Activated CD4-positive, CD25-positive, alpha-beta regulatory T cell treated with anti-CD3 and anti-CD28 coated beads, Interleukin-2, amount 50 U/mL, for 24 hours (primary cell): ENCODE measurements around the gene MEF2B.
"Not testable (repeated sequence)": the region's sequence is repeated elsewhere in the genome, so short reads cannot be mapped to it uniquely, and the experiment has no call there.

Source experiments
- ATAC-seq, 2 donors: fragments of 150-1000 bp; cut with Tn5 transposase; one replicate each; pipeline ENCODE4 v1.10.0; 2021; ENCODE audit warnings: mild to moderate bottlenecking in 1 of 2, moderate library complexity in 1 of 2

The MEF2B gene

GRCh38 chr19:19121371-19121770, 48.7 kb downstream of the MEF2B start:
- ATAC-seq: no peak

DNA sequence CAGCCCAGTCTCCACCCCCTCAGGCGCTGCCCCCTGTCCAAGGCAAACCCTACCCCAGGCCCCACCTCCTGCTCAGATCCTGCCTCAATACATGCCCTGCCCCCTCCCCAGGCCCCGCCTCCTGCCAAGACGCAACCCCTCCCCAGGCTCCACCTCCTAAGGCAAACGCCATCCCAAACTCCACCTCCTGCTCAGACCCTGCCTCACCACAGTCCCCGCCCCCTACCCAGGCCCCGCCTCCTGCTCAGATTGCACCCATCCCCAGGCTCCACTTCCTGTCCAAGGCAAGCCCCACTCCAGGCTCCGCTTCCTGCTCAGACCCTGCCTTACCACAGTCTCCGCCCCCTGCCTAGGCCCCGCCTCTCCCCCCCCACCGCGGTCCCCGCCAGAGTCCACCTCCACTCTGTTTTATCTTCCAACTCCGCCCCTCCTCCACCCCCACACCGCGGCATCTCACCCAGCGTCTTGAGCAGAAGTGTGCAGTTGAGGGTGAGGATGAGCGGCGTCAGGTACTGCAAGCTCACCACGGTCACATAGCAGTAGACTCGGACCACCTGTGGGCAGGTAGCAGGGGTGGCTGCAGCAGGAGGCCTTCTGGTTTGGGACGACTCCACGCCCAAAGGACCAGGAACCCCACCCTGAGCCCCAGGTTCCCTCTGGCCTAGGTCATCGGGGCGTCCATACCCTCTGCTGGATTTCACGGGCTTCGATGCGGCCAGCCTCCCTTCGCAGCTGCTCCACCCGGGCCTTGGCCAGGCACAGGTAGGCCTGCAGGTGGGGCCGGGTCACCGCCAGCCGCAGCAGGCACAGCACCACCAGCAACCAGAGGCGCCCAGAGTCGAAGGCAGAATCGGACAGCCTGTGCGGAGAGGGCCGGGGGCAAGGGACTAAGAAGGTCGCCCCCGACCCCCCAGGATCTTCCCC, 49.5 kb downstream of the MEF2B start:
- no peak for ATAC-seq

GRCh38 chr19:19119325-19120237, 50.5 kb downstream of the MEF2B start:
- ATAC-seq: no peak

GRCh38 chr19:19115954-19116353, 54.1 kb downstream of the MEF2B start:
- peak; percentile 41 to 58 for ATAC-seq

DNA sequence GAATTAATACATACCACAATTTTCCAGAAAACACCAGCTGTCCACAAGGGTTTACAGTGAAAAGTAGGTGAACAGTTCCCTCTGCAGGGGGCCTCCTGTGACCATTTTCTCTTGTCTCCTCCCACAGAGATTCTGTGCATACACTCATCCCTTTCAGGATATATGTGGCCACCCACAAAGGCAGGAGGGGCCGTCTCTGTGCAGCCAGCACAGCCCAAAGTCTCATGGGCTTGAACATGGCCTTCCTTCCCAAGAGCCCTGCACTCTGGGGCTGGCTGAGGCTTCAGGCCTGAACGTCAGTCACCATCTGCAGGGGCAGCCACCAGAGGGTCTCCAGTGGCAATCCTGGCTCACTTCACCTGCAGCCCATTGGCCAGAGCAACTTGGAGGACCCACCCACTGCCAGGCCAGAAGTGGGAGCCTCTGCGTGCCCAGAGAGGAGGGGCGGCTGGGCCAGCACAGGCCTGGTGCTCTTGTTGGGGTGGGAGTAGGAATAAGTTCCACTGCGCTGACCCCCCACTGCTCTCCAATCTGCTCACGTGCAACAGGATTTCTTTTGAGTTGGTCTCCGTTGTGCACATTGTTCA, 56.9 kb downstream of the MEF2B start:
- ATAC-seq: peak in 1 of 2 donors; percentile 28

GRCh38 chr19:19111967-19112580, 58.0 kb downstream of the MEF2B start:
- ATAC-seq: no peak

DNA sequence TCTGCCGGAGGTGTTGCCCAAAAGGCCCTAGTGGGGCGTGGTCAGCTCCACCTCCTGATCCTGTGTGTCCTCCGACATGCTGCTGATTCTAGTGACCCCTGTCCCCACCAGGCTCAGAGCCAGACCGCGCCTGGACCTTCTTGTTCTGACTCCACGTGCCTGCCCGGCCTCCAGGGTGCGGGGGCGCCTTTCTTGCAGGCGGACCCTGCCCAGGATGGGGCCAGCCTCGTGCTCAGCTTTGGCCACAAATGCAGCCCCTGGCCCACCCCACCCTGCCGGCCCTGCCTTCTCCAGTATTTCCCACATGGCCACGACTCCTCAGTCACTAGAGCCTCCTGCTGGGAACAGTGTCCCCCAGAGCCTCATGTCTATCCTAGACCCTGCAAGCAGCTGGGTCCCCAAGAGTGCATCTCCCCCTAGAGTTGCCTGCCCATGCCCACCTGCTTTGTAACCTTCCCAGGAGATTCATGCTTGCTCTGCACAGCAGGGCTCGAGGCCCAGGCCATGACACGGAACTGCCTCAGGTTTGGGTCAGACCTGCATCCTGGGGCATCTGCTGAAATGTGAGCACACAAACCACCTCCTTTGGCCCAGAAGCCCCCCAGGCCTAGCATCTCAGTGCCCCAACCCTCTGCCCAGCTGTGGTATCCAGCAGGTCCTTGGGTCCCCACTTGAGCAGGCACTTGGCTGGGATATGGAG, 58.8 kb downstream of the MEF2B start:
- no peak for ATAC-seq

DNA sequence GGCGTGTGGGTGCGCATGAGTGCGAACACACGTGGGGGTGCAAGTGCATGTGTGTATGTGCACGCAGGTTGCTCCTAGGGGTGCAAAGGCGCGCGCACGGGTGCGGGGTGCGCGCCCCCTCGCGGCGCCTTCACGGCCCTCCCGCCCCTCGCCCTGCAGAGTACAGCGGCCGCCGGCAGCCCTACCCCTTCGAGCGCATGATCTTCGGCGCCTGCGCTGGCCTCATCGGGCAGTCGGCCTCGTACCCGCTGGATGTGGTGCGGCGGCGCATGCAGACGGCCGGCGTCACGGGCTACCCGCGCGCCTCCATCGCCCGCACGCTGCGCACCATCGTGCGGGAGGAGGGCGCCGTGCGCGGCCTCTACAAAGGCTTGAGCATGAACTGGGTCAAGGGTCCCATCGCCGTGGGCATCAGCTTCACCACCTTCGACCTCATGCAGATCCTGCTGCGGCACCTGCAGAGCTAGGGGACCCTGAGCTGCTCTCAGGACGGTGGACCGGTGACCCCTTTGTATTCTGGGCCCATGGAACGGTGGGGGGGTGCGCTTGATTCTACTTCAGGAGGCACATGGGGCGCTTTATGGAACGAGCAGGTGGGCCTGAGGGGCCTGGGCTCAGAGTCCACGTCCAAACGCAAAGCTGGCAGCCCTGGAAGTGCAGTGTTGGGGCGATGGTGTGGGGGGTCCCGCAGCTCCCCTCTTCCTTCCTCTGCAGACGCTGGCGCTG, 59.5 kb downstream of the MEF2B start:
- peak in 1 of 2 donors; percentile 24 for ATAC-seq

- no peak for ATAC-seq
Measured at GRCh38 chr19:19109601-19110000, 60.5 kb downstream of the MEF2B start.

DNA sequence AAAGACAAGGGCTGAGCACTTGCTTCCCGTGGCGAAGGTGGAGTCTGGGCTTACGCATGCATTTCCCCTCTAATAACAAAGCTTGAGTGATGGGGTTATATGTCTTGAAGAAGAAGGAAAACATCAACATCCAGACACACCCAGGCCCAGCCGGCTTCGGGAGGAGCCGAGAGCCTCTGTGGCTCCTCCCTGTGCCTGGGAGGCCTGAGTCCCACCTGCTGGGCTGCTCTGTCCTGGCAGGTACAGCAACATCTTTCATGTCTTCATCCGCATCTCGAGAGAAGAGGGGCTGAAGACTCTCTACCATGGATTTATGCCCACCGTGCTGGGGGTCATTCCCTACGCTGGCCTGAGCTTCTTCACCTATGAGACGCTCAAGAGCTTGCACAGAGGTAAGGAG, 62.4 kb downstream of the MEF2B start:
- no peak for ATAC-seq

- ATAC-seq: not testable (repeated sequence)
Measured at GRCh38 chr19:19106938-19107337, 63.1 kb downstream of the MEF2B start.

DNA sequence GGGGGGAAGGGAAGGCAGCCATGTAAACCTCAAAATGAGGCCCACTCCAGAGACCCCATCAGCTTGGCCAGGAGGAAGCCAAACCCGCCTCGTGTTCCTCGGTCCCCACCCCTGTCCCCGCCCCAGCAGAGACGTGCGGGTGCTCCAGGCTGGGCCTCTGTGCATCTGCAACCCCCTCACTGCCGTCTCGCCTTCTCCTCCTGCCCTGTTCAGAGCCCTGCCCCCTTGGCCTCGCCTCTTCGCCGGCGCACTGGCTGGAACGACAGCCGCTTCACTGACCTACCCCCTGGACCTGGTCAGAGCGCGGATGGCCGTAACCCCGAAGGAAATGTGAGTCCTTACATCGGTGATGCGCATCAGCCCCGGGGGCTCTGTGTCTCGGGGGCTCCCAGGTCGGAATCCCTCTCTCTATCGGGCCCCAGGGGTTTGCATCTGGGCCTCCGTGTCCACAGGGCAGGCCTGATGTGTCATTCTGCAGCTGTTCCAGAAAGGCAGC, 64.0 kb downstream of the MEF2B start:
- ATAC-seq: no peak

DNA sequence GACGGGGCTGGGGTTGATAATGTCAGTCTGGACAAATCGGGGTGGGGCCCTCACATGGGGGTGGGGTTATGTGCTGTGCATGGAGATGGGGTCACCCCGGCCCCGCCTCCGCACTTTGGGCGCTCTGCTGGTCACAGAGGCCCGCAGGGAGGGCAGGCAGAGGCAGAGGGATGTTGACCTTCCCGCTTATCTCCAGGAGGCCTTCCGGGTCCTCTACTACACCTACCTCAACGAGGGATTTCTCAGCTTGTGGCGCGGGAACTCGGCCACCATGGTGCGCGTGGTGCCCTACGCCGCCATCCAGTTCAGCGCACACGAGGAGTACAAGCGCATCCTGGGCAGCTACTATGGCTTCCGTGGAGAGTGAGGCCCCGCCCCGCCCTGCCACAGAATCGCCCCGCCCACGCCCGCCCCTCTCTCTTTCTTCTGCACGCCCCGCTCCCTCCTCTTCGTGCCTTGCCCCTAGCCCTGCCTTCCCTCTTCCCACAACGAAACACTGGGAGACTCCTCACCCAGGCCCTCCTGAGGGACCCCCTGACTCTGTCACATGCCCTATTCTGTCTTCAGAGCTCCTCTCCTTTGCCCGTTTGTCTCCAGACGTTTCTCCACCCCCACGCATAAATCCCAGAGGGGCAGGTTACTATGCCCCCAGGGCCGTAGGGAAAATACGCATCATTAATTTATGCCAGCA, 64.6 kb downstream of the MEF2B start:
- ATAC-seq: no peak

GRCh38 chr19:19103167-19103566, 66.9 kb downstream of the MEF2B start:
- ATAC-seq: no peak

- not testable (repeated sequence) for ATAC-seq
Measured at GRCh38 chr19:19102566-19102965, 67.5 kb downstream of the MEF2B start.

- ATAC-seq: no peak
Measured at GRCh38 chr19:19101540-19101939, 68.5 kb downstream of the MEF2B start.

DNA sequence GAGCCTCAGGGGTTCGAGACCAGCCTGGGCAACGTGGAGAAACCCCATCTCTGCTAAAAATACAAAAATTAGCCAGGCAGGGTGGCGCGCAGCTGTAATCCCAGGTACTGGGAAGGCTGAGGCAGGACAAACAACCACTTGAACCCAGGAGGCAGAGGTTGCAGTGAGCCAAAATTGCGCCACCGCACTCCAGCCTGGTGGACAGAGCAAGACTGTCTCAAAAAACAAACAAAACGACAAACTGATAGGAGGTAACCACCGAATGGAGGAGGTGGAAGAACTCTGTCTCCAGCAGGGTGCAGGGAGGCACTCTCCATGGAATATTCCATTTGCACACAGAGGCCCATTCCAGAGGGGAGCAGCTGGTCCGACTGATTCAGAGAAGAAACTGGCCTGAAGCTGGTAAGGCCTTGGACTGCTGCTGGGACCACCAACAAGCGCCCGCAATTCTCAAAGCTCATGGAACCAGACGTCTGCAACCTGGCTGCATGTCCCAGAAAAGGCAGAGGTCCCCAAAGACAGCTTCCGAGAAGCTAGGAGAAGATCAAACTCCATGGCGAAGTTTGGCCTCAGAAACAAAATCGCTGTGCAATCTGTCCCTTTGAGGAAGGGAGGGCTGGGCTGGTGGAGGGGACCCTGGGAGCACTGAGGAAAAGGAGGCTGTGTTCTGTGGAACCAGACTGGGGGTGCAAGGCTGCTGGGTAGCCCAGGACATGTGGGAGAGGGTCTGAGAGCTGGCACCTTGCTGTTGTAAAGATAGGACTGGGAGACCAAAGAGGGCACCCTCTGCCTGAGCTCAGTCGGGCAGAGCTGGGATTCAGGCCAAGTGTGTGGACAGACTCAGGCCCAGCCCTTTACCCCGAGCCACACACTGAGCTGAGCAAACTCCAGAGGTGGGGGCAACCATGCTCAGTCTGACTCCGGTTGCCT, 71.1 kb downstream of the MEF2B start:
- ATAC-seq: no peak

DNA sequence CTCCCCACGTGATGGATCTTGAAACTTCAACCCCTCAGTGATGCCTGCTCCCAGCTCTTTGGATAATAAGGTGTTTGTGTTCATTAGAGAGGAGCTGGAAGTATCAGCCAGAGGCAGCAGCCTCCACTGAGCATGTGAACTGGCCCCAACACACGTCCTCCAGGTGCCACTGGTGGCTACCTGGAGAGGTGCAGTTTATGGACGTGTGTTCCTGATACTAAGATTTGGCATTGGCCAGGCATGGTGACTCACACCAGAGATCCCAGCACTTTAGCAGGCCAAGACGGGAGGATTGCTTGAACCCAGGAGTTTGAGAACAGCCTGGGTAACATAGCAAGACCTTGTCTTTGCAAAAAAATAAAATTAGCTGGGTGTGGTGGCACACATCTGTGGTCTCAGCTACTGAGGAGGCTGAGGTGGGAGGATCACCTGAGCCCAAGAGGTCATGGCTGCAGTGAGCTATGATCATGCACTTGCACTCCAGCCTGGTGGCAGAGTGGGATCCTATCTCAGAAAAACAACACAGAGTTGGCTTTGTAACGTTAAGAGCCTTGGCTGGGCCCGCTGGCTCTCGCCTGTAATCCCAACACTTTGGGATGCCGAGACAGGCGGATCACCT, 71.9 kb downstream of the MEF2B start:
- no peak for ATAC-seq
